Neuronal stem cell (in vitro differentiated cells): Measurements from ENCODE around the gene RBMS3.

Experiments used
- DNase-seq: peaks from one replicate; pipeline ENCODE4 v3.0.0-alpha.2; 2013; ENCODE audit warnings: low spot score
- H2AFZ ChIP-seq: one replicate; pipeline ENCODE4 v1.6.1; 2013; ENCODE audit warnings: mild to moderate bottlenecking, low read length, inconsistent platforms
- H2AK5ac ChIP-seq: 2 replicates; pipeline ENCODE4 v1.6.1; 2013; ENCODE audit warnings: low read depth, mild to moderate bottlenecking, inconsistent platforms, low read length, moderate library complexity, mixed read lengths
- H2BK120ac ChIP-seq: 2 replicates; pipeline ENCODE4 v1.6.1; 2013; ENCODE audit warnings: low read depth, mild to moderate bottlenecking, inconsistent platforms, low read length, moderate library complexity, mixed read lengths
- H2BK12ac ChIP-seq: one replicate; pipeline ENCODE4 v1.6.1; 2013; ENCODE audit warnings: low read length, inconsistent platforms
- H2BK15ac ChIP-seq: 2 replicates; pipeline ENCODE4 v1.6.1; 2013; ENCODE audit warnings: mild to moderate bottlenecking, low read length, inconsistent platforms, mixed read lengths
- H2BK5ac ChIP-seq: one replicate; pipeline ENCODE4 v1.6.1; 2013; ENCODE audit warnings: inconsistent platforms, mild to moderate bottlenecking, low read length, moderate library complexity
- H3K14ac ChIP-seq: one replicate; pipeline ENCODE4 v1.6.1; 2013; ENCODE audit warnings: low read length, inconsistent platforms
- H3K18ac ChIP-seq: 2 replicates; pipeline ENCODE4 v1.6.1; 2013; ENCODE audit warnings: low read length, inconsistent platforms
- H3K23ac ChIP-seq: 2 replicates; pipeline ENCODE4 v1.6.1; 2013; ENCODE audit warnings: low read depth, mild to moderate bottlenecking, mixed read lengths, low read length, inconsistent platforms; ENCODE audit not compliant: poor library complexity
- H3K27ac ChIP-seq: replicated peaks from 3 replicates; pipeline ENCODE4 v1.5.1; 2013; ENCODE audit warnings: low read length, inconsistent platforms
- H3K27me3 ChIP-seq, 3 experiments: 2 replicates each; pipeline ENCODE4 v1.6.1; 2013; ENCODE audit warnings: low read length in 3 of 3, mild to moderate bottlenecking in 2 of 3, inconsistent platforms in 1 of 3, low read depth in 1 of 3, mixed read lengths in 1 of 3, moderate library complexity in 1 of 3; ENCODE audit not compliant: control insufficient read depth in 3 of 3, insufficient read depth in 3 of 3
- H3K36me3 ChIP-seq, 2 donors: replicated peaks in 1 of 2; 2 replicates each; pipeline ENCODE4 v1.6.1; 2013; ENCODE audit warnings: low read length in 2 of 2; ENCODE audit not compliant: control insufficient read depth in 2 of 2, insufficient read depth in 2 of 2
- H3K4ac ChIP-seq: 2 replicates; pipeline ENCODE4 v1.6.1; 2013; ENCODE audit warnings: inconsistent platforms, mild to moderate bottlenecking, low read length, moderate library complexity
- H3K4me1 ChIP-seq, 2 donors: 1 replicate in 1 of 2; 2 replicates in 1 of 2; pipeline ENCODE4 v1.6.1; 2013; ENCODE audit warnings: low read length in 2 of 2, low read depth in 1 of 2; ENCODE audit not compliant: control insufficient read depth in 2 of 2, insufficient read depth in 1 of 2
- H3K4me2 ChIP-seq: one replicate; pipeline ENCODE4 v1.6.1; 2013; ENCODE audit warnings: mild to moderate bottlenecking, low read length, inconsistent platforms; ENCODE audit not compliant: insufficient read depth, poor library complexity, severe bottlenecking
- H3K4me3 ChIP-seq, 2 donors: 2 replicates each; pipeline ENCODE4 v1.5.1; 2013; ENCODE audit warnings: low read length in 2 of 2, mild to moderate bottlenecking in 2 of 2, inconsistent platforms in 1 of 2, moderate library complexity in 1 of 2
- H3K79me1 ChIP-seq: one replicate; pipeline ENCODE4 v1.6.1; 2013; ENCODE audit warnings: low read depth, mild to moderate bottlenecking, inconsistent platforms, low read length, moderate library complexity
- H3K9ac ChIP-seq: one replicate; pipeline ENCODE4 v1.6.1; 2013; ENCODE audit warnings: mild to moderate bottlenecking, low read depth, low read length, inconsistent platforms; ENCODE audit not compliant: poor library complexity
- H3K9me3 ChIP-seq, 2 donors: replicated peaks in 1 of 2; 2 replicates each; pipeline versions ENCODE3 to v1.6.1; 2013; ENCODE audit warnings: low read length in 2 of 2, mild to moderate bottlenecking in 2 of 2, inconsistent platforms in 1 of 2, low read depth in 1 of 2, mixed read lengths in 1 of 2, moderate library complexity in 1 of 2; ENCODE audit not compliant: control insufficient read depth in 2 of 2, insufficient read depth in 1 of 2
- H4K8ac ChIP-seq: one replicate; pipeline ENCODE4 v1.6.1; 2013; ENCODE audit warnings: low read depth, mild to moderate bottlenecking, inconsistent platforms, low read length, moderate library complexity
- H4K91ac ChIP-seq: one replicate; pipeline ENCODE4 v1.6.1; 2013; ENCODE audit warnings: low read length, low read depth, mild to moderate bottlenecking, inconsistent platforms; ENCODE audit not compliant: poor library complexity
- WGBS, 2 donors: extraction: QIAGEN DNeasy Blood & Tissue Kit; methylation state at CpG; one replicate each; pipeline ENCODE4 v1.1.7; 2013; ENCODE audit warnings: missing lambda C conversion rate in 2 of 2, mixed read lengths in 1 of 2; ENCODE audit not compliant: insufficient read length in 2 of 2, insufficient replicate concordance in 1 of 2; ENCODE audit errors: extremely low coverage in 2 of 2; 5-methylcytosine and 5-hydroxymethylcytosine counted together

RBMS3 gene

DNA sequence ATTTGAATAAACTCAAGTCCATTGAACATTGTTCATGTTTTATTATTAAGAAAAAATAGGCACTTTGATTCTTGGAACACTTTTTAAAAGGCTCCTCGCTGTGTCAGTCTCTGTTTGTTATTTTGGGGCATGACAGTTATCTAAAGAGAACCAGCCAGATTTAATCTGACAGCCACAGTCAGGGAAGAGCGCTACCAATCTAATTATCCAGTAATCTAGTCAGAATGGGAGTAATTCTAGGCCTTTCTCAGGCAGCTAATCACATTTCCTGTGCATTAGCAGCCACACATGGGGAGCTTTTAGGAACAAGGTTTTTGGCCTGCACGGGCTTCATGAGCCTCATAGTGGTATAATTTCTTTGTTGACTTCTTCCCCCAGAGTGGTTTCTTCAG is 362.2 kb downstream of the RBMS3 start:
- H2BK5ac ChIP-seq, result no peak overlapping the region
- no peak overlapping the region for H3K18ac ChIP-seq
- H3K4me2 ChIP-seq, result no peak overlapping the region
- no peak overlapping the region for H2BK15ac ChIP-seq
- no peak overlapping the region for H3K9ac ChIP-seq
- H3K27me3 ChIP-seq, result no peaks in the 10 kb centered on the region
- H3K14ac ChIP-seq, result no peak overlapping the region
- no peaks in the 10 kb centered on the region for H3K4me1 ChIP-seq
- no peak overlapping the region for H2AK5ac ChIP-seq
- no peak overlapping the region for H4K8ac ChIP-seq
- no peaks in the 10 kb centered on the region for H3K79me1 ChIP-seq
- H3K4ac ChIP-seq, result no peak overlapping the region
- H3K27ac ChIP-seq, result no peak overlapping the region
- no peaks in the 10 kb centered on the region for H3K9me3 ChIP-seq
- no CpG with 5 or more reads among the region's 3 CpGs for WGBS, 2 donors
- no peaks in the 10 kb centered on the region for H3K36me3 ChIP-seq
- peak overlapping the region; percentile 46 for H2AFZ ChIP-seq
- DNase-seq, result no peak
- no peak overlapping the region for H3K23ac ChIP-seq
- no peak overlapping the region for H2BK12ac ChIP-seq
- H4K91ac ChIP-seq, result no peak overlapping the region
- H3K4me3 ChIP-seq, result no peak overlapping the region
- H2BK120ac ChIP-seq, result no peak overlapping the region

DNA sequence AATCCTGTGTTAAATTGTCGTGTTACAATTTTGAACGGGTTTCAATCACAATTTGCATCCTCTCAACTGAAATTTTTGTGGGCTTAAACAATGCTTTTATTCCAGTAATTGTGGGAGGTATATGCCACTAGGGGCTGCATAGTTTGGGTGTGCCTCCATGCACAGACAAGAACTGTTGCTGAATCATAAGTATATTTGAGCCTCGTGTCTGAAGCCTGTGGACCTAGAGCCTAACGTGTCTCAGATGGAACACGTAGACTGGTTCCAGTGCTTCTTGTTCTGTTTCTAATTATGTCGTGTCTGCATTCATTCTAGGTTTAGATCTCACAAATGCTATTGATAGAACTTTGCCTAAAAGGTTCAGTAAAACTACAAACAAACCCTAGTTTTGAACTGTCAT is 363.4 kb downstream of the RBMS3 start:
- H2AK5ac ChIP-seq, result no peak overlapping the region
- H3K23ac ChIP-seq, result no peak overlapping the region
- no peak overlapping the region for H2BK120ac ChIP-seq
- H3K36me3 ChIP-seq, result no peaks in the 10 kb centered on the region
- no CpG with 5 or more reads among the region's 6 CpGs for WGBS, 2 donors
- H4K8ac ChIP-seq, result no peak overlapping the region
- no peak overlapping the region for H3K4me3 ChIP-seq
- H3K4me1 ChIP-seq, result no peaks in the 10 kb centered on the region
- H3K14ac ChIP-seq, result no peak overlapping the region
- H3K18ac ChIP-seq, result no peak overlapping the region
- H2AFZ ChIP-seq, result no peak overlapping the region
- H2BK5ac ChIP-seq, result no peak overlapping the region
- H3K4ac ChIP-seq, result no peak overlapping the region
- no peaks in the 10 kb centered on the region for H3K27me3 ChIP-seq
- H3K27ac ChIP-seq, result no peak overlapping the region
- no peak overlapping the region for H4K91ac ChIP-seq
- no peak overlapping the region for H2BK15ac ChIP-seq
- H3K79me1 ChIP-seq, result no peaks in the 10 kb centered on the region
- no peak overlapping the region for H3K4me2 ChIP-seq
- no peaks in the 10 kb centered on the region for H3K9me3 ChIP-seq
- DNase-seq, result no peak
- H2BK12ac ChIP-seq, result no peak overlapping the region
- H3K9ac ChIP-seq, result no peak overlapping the region

DNA sequence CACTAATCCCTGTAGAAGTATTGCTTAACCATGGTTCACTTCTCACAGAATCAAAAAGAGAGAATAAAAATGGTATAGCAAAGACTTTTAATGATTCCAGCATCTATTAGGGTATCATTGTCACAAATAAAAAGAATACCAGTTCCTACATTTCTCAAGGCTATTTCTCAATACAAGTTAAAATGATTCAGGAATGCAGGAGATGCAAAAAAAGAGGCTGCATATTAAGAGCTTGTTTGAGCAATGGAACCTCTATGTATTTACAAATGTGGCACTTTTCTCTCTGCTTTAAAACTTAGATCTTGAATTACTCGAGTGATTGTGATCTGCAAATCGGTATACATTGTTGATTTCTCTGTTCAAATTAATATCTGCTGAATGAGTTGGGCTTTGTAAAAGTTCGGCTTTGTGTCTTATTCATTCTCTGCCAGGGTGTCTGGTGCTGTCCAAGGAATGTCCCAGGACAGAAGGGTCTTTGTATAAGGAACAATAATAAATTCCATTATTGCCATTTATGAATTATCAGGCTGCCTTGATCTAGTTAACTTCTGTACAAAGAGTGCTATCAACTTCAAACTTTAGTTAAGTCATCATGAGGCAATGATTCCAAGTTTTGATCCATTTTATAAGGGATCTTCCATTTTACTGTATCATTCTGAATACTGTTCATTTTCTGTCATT is 364.2 kb downstream of the RBMS3 start:
- H2BK120ac ChIP-seq, result no peak overlapping the region
- no peaks in the 10 kb centered on the region for H3K36me3 ChIP-seq
- no peak overlapping the region for H3K4me3 ChIP-seq
- H2BK15ac ChIP-seq, result no peak overlapping the region
- H3K79me1 ChIP-seq, result no peaks in the 10 kb centered on the region
- WGBS, 2 donors, result no CpG with 5 or more reads among the region's 3 CpGs
- H3K9ac ChIP-seq, result no peak overlapping the region
- DNase-seq, result no peak
- H3K14ac ChIP-seq, result no peak overlapping the region
- H3K4me2 ChIP-seq, result no peak overlapping the region
- H4K8ac ChIP-seq, result no peak overlapping the region
- H2AK5ac ChIP-seq, result no peak overlapping the region
- no peak overlapping the region for H4K91ac ChIP-seq
- H3K27me3 ChIP-seq, result no peaks in the 10 kb centered on the region
- no peak overlapping the region for H2BK12ac ChIP-seq
- no peak overlapping the region for H2AFZ ChIP-seq
- H3K4ac ChIP-seq, result no peak overlapping the region
- no peaks in the 10 kb centered on the region for H3K9me3 ChIP-seq
- no peak overlapping the region for H3K18ac ChIP-seq
- no peak overlapping the region for H3K23ac ChIP-seq
- no peak overlapping the region for H3K27ac ChIP-seq
- no peaks in the 10 kb centered on the region for H3K4me1 ChIP-seq
- no peak overlapping the region for H2BK5ac ChIP-seq

DNA sequence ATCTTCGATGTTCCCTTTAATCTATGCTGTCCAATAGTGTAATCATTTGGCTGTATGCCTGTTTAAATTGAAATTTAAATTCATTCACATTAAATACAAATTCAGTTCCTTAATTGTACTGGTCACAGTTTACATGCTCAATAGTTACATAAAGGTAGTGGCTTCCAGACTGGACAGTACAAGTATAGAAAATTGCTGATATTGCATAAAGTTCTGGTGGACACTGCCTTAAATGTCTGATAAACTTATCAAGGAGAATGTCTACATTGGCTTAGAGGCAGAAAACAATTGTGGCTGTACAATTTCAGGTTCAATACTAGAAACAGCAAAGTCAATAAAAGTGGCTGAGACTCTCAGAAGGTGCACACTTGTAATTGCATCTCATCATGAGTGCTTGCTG is 365.2 kb downstream of the RBMS3 start:
- Histone ChIP-seq H2BK12ac (no peak overlapping the region), H3K9me3 (no peaks in the 10 kb centered on the region), H3K4me1 (no peaks in the 10 kb centered on the region), H3K4me3 (no peak overlapping the region), H2BK15ac (no peak overlapping the region), H3K4ac (no peak overlapping the region), H2AFZ (no peak overlapping the region), H3K18ac (no peak overlapping the region), H2AK5ac (no peak overlapping the region), H2BK5ac (no peak overlapping the region), H3K23ac (no peak overlapping the region), H3K36me3 (no peaks in the 10 kb centered on the region), H3K79me1 (no peaks in the 10 kb centered on the region), H3K27me3 (no peaks in the 10 kb centered on the region), H2BK120ac (no peak overlapping the region), H3K27ac (no peak overlapping the region), H3K14ac (no peak overlapping the region), H3K9ac (no peak overlapping the region), H4K8ac (no peak overlapping the region), H4K91ac (no peak overlapping the region), H3K4me2 (no peak overlapping the region)
- no CpG with 5 or more reads among the region's 1 CpG for WGBS, 2 donors
- no peak for DNase-seq
